C4-2B (cell line): ENCODE results near the gene ZBTB18.

Experiments
- H3K27ac ChIP-seq: fragments of 450-650 bp; 2 replicates; pipeline ENCODE4 v1.5.1; 2017
- ZFX ChIP-seq: fragments of 450-650 bp; IDR thresholded peaks from 2 replicates; pipeline ENCODE4 v1.6.1; 2017
- TF ChIP-seq, protein P1 (sequence below): fragments of 450-650 bp; conservative IDR thresholded peaks from 2 replicates; pipeline ENCODE4 v1.5.1; 2017; ENCODE audit warnings: mild to moderate bottlenecking

Gene ZBTB18

DNA sequence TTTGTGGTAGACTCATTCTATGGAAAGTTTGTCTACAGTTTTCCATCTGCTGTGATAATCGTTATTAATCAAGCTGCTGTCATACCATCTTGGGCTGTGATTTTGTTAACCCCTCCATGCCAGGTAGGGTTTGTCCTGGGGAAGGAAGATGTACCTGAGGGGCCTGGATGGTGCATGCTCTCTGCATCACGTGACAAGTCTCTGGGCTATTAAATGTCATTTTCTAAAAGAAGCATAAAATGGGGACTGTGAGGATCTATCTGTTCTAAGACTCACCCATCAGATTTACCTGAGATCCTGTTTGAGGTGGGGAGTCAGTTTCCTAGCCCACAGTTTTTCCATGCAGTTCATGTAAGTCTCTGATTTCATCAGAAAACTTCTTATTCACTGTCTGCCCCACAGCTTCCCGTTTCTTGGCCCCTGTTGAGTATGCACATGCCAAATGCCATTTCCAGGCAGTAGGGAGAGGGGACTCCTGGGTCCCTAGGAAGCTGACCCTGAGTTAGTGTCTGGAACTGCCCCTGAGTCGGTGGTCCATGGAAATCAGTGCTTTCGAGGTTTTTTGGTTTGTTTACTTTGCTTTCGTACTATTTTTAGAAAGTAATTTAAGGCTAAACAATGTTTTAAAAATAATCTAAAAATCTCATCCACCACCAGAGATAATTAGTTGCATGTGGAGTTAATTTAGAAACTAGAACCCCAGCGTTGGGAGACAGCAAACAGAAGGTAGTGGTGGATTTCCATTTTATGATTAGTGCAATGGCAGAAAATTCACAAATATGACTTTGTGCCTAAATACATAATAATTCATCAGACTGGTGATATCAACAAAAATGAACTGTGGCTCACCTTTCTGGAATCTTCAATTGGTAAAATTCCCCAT is 46.7 kb downstream of the ZBTB18 start:
- H3K27ac ChIP-seq = no peak overlapping the region
- TF ChIP-seq ZFX = no peak
- TF ChIP-seq, protein P1, sequence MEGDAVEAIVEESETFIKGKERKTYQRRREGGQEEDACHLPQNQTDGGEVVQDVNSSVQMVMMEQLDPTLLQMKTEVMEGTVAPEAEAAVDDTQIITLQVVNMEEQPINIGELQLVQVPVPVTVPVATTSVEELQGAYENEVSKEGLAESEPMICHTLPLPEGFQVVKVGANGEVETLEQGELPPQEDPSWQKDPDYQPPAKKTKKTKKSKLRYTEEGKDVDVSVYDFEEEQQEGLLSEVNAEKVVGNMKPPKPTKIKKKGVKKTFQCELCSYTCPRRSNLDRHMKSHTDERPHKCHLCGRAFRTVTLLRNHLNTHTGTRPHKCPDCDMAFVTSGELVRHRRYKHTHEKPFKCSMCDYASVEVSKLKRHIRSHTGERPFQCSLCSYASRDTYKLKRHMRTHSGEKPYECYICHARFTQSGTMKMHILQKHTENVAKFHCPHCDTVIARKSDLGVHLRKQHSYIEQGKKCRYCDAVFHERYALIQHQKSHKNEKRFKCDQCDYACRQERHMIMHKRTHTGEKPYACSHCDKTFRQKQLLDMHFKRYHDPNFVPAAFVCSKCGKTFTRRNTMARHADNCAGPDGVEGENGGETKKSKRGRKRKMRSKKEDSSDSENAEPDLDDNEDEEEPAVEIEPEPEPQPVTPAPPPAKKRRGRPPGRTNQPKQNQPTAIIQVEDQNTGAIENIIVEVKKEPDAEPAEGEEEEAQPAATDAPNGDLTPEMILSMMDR = no peak

DNA sequence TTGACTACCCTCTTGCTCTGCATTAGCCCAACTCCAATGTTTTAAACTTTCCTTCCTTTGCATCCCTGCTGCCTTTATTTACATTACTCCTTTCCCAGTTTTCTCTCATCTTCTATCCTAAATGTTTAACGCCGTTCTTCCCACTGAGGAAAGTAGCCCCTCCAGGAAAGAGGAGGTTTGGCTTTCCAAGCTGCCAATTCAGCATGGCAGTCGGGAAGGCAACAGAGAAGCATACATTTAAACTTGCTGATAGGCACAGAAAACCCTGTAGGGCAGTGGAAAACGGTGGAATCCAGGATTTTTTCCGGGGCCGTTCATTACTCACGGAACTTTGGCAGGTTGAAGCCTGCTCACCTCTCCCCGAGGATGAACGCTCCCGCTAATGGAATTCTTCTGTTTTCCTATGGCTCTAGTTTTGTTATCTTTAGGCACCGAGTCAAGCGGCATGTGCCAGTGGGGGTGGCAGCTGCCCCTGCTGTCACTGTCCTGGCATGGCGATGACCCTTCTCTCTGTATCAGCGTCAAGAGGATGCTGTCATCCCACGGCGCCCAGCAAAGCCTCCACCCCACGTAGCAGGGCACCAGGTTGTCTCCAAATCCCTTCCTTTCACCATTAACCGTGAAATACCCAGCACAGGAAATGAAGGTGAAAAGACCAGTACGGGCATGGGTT is 48.3 kb downstream of the ZBTB18 start:
- H3K27ac ChIP-seq = no peak overlapping the region
- TF ChIP-seq, protein P1 = no peak
- TF ChIP-seq ZFX = no peak

DNA sequence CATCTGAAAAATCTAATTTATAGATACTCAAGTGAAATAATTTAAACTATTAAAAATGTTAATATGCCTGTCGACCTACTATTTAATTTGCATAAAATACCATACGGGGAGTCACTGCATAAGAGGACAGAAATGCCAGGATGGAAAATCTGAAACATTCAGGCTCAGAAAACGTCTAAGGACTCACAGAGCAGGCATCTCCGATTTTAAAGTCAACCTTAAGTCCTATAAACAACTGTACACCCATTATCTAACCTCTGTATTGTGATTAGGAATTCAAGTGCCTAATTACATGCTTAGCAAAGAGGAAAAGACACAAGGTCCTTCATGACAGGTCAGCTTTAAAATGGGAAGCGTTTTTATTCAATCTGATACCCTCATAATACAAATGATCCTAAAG is 49.2 kb downstream of the ZBTB18 start:
- no peak for TF ChIP-seq ZFX
- TF ChIP-seq, protein P1 = no peak
- no peak overlapping the region for H3K27ac ChIP-seq

DNA sequence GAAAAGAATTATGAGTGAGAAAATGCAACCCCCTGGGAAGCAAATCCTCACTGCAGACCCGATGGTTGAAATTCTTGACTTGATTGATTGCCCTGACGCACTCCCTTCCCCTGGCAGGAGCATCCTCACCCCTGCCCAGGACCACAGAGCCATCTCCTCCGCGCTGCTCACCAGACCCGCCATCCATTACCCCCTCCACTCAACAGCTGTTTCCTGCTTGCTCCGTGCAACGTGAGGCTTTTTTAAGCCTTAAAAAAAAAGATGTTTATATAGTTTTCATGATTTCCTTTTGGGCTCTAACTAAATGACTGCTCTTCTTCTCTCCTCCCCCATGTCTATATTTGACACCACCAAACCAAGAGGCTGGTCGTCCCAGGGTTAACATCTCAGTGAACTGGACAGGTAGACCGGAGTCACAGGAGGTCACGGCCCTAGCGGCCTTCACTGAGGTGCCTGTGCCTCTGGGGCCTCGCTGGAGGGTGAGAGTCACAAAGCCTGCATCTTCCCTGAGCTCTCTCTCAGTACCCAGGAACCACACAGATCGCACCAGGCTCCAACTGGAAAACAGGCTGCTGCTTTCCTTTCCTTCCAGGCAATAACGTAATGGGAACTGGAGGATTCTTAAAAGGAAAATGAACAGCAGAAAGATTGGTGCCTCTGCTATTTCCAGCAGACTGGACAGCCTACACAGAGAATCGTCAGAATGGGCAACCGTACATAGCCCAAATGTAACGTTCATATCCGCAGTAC is 49.8 kb downstream of the ZBTB18 start:
- no peak overlapping the region for H3K27ac ChIP-seq
- TF ChIP-seq ZFX = no peak
- TF ChIP-seq, protein P1 = no peak

DNA sequence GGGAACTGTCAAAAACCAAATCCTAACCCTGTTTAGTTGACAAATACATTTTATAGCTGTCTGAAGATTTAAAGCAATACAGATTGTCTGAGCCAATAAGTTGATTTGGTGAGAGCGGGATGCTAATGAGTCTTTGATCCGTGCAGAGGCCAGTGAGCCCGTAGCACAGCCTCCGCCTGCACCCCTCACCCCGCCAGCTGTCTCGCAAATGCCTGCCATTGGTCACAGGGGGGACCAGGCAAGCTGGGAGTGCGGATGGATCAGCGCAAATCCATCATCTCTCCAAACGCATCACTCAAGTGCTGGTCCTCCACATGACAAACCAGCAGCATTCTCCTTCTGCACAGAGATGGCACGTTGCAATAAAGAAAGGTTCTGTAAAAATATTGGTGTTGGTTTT is 51.0 kb downstream of the ZBTB18 start:
- no peak for TF ChIP-seq ZFX
- TF ChIP-seq, protein P1 = no peak
- no peak overlapping the region for H3K27ac ChIP-seq

DNA sequence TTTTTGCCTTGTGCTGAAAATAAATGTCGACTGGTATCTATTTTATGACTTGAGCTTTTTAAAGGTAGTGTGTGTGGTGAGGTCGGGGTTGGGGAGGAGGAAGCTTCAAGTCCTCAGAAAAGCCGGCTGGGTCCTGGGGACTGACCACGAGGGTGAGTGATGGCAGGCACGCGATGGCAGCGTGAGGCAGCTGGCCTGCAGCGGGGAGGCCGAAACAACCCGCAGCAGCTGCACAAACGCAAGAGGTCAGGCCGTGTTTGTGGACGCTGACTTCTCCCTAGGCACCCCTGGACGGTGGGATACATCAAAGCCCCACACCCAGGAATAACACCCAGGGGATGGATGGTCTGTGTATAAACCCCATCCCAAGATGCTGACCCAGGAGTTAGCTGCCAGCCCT is 51.4 kb downstream of the ZBTB18 start:
- TF ChIP-seq ZFX = no peak
- TF ChIP-seq, protein P1 = no peak
- no peak overlapping the region for H3K27ac ChIP-seq
